ENCODE results near the gene RPRD1B.
"Not testable (repeated sequence)": the region's sequence is repeated elsewhere in the genome, so short reads cannot be mapped to it uniquely, and the experiment has no call there.

RPRD1B gene

GRCh38 chr20:38094373-38094891 lies 60.9 kb downstream of the RPRD1B start:
- Histone ChIP-seq H3K36me3 (ENCODE audit: control insufficient read depth in 2 of 2, insufficient read depth in 2 of 2, low read length in 2 of 2) (peaks cover 9 to 13% of the 10 kb centered on the region in 2 donors), H3K4me1 (ENCODE audit: control insufficient read depth in 2 of 2, insufficient read depth in 2 of 2, low read length in 2 of 2) (peaks cover 6 to 9% of the 10 kb centered on the region in 2 donors), H3K4me3 (ENCODE audit: low read length in 2 of 2) (no peak overlapping the region), H3K27ac (ENCODE audit: low read depth in 2 of 2, low read length in 2 of 2) (peak overlapping the region; percentile 26 to 31), H3K9me3 (ENCODE audit: control insufficient read depth in 2 of 2, low read length in 2 of 2) (no peaks in the 10 kb centered on the region), H3K27me3 (ENCODE audit: control insufficient read depth in 2 of 2, insufficient read depth in 2 of 2, low read length in 2 of 2) (no peaks in the 10 kb centered on the region), H3K9ac (ENCODE audit: low read depth in 1 of 2, low read length in 2 of 2) (no peak overlapping the region)

- Histone ChIP-seq H3K27ac (ENCODE audit: low read depth in 2 of 2, low read length in 2 of 2) (peak overlapping the region; percentile 26 to 31), H3K27me3 (ENCODE audit: control insufficient read depth in 2 of 2, insufficient read depth in 2 of 2, low read length in 2 of 2) (no peaks in the 10 kb centered on the region), H3K9ac (ENCODE audit: low read depth in 1 of 2, low read length in 2 of 2) (no peak overlapping the region), H3K36me3 (ENCODE audit: control insufficient read depth in 2 of 2, insufficient read depth in 2 of 2, low read length in 2 of 2) (peaks cover 6 to 7% of the 10 kb centered on the region in 2 donors), H3K4me1 (ENCODE audit: control insufficient read depth in 2 of 2, insufficient read depth in 2 of 2, low read length in 2 of 2) (peaks cover 6 to 9% of the 10 kb centered on the region in 2 donors), H3K4me3 (ENCODE audit: low read length in 2 of 2) (no peak overlapping the region), H3K9me3 (ENCODE audit: control insufficient read depth in 2 of 2, low read length in 2 of 2) (no peaks in the 10 kb centered on the region)
These were observed 61.6 kb downstream of the RPRD1B start for GRCh38 chr20:38095017-38095686.

DNA sequence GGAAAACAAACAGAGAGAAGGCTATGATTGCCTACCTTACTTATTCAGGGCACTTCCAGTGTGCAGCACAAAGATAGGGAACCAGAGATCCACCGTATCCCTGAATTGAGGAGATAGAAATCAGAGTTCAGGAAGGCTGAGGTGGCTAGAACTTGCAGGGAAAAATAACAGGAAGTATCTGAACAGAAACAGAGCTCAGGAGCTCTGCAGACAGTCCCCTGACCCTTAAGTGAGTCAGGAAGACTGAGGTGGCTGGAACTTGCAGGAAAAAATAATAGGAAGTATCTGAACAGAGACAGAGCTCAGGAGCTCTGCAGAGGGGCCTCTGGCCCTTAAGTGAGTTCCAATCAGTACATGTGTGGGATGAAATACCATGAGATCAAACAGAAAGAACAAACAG lies 65.4 kb downstream of the RPRD1B start:
- Histone ChIP-seq H3K4me1 (ENCODE audit: control insufficient read depth in 2 of 2, insufficient read depth in 2 of 2, low read length in 2 of 2) (peaks cover 6 to 9% of the 10 kb centered on the region in 2 donors), H3K27ac (ENCODE audit: low read depth in 2 of 2, low read length in 2 of 2) (no peak overlapping the region), H3K9me3 (ENCODE audit: control insufficient read depth in 2 of 2, low read length in 2 of 2) (no peaks in the 10 kb centered on the region), H3K36me3 (ENCODE audit: control insufficient read depth in 2 of 2, insufficient read depth in 2 of 2, low read length in 2 of 2) (no peaks in the 10 kb centered on the region), H3K9ac (ENCODE audit: low read depth in 1 of 2, low read length in 2 of 2) (no peak overlapping the region), H3K27me3 (ENCODE audit: control insufficient read depth in 2 of 2, insufficient read depth in 2 of 2, low read length in 2 of 2) (no peaks in the 10 kb centered on the region), H3K4me3 (ENCODE audit: low read length in 2 of 2) (no peak overlapping the region)

DNA sequence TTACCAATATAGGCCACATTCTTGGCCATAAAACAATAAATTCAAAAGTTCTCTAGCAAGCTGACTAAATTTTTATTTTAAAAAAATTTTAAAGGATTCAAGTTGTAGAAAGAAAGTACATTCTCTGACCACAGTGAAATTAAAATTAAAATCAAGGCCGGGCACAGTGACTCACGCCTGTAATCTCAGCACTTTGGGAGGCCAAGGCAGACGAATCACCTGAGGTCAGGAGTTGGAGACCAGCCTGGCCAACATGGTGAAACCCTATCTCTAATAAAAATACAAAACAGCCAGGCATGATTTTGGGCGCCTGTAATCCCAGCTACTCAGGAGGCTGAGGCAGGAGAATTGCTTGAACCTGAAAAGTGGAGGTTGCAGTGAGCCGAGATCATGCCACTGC lies 68.7 kb downstream of the RPRD1B start:
- not testable (repeated sequence) for H3K4me3 ChIP-seq (ENCODE audit: low read length in 2 of 2); H3K9ac ChIP-seq (ENCODE audit: low read depth in 1 of 2, low read length in 2 of 2); H3K4me1 ChIP-seq (ENCODE audit: control insufficient read depth in 2 of 2, insufficient read depth in 2 of 2, low read length in 2 of 2); H3K27ac ChIP-seq (ENCODE audit: low read depth in 2 of 2, low read length in 2 of 2); H3K27me3 ChIP-seq (ENCODE audit: control insufficient read depth in 2 of 2, insufficient read depth in 2 of 2, low read length in 2 of 2); H3K36me3 ChIP-seq (ENCODE audit: control insufficient read depth in 2 of 2, insufficient read depth in 2 of 2, low read length in 2 of 2); H3K9me3 ChIP-seq (ENCODE audit: control insufficient read depth in 2 of 2, low read length in 2 of 2)

DNA sequence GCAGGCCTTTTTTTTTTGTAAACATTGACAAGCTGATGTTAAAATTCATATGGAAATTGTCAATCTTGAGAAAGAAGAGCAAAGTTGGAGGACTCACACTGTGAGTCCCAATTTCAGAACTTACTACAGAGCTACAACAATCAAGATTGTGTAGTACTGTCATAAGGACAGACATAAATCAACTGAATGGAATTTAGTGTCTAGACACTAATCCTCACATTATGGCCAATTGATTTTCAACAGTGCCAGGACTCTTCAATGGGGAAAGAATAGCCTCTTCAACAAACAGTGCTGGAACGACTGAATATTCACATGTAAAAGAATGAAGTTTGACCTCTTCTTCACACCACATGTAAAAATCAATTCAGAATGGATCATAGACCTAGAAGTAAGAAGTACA lies 70.7 kb downstream of the RPRD1B start:
- no peaks in the 10 kb centered on the region for H3K27me3 ChIP-seq (ENCODE audit: control insufficient read depth in 2 of 2, insufficient read depth in 2 of 2, low read length in 2 of 2)
- no peak overlapping the region for H3K27ac ChIP-seq (ENCODE audit: low read depth in 2 of 2, low read length in 2 of 2)
- H3K9me3 ChIP-seq (ENCODE audit: control insufficient read depth in 2 of 2, low read length in 2 of 2), result no peaks in the 10 kb centered on the region
- H3K4me1 ChIP-seq (ENCODE audit: control insufficient read depth in 2 of 2, insufficient read depth in 2 of 2, low read length in 2 of 2), result peaks cover under 1% of the 10 kb centered on the region in 2 donors
- H3K4me3 ChIP-seq (ENCODE audit: low read length in 2 of 2), result no peak overlapping the region
- H3K9ac ChIP-seq (ENCODE audit: low read depth in 1 of 2, low read length in 2 of 2), result no peak overlapping the region
- H3K36me3 ChIP-seq (ENCODE audit: control insufficient read depth in 2 of 2, insufficient read depth in 2 of 2, low read length in 2 of 2), result no peaks in the 10 kb centered on the region

- H3K36me3 ChIP-seq (ENCODE audit: control insufficient read depth in 2 of 2, insufficient read depth in 2 of 2, low read length in 2 of 2), result no peaks in the 10 kb centered on the region
- H3K4me3 ChIP-seq (ENCODE audit: low read length in 2 of 2), result no peak overlapping the region
- no peak overlapping the region for H3K9ac ChIP-seq (ENCODE audit: low read depth in 1 of 2, low read length in 2 of 2)
- H3K27ac ChIP-seq (ENCODE audit: low read depth in 2 of 2, low read length in 2 of 2), result no peak overlapping the region
- peaks cover 0 to 5% of the 10 kb centered on the region in 2 donors for H3K27me3 ChIP-seq (ENCODE audit: control insufficient read depth in 2 of 2, insufficient read depth in 2 of 2, low read length in 2 of 2)
- no peaks in the 10 kb centered on the region for H3K9me3 ChIP-seq (ENCODE audit: control insufficient read depth in 2 of 2, low read length in 2 of 2)
- peaks cover 15 to 18% of the 10 kb centered on the region in 2 donors for H3K4me1 ChIP-seq (ENCODE audit: control insufficient read depth in 2 of 2, insufficient read depth in 2 of 2, low read length in 2 of 2)
These were observed 72.9 kb downstream of the RPRD1B start for GRCh38 chr20:38106461-38106860.

GRCh38 chr20:38107386-38107785 lies 73.8 kb downstream of the RPRD1B start:
- H3K36me3 ChIP-seq (ENCODE audit: control insufficient read depth in 2 of 2, insufficient read depth in 2 of 2, low read length in 2 of 2); H3K9ac ChIP-seq (ENCODE audit: low read depth in 1 of 2, low read length in 2 of 2); H3K27ac ChIP-seq (ENCODE audit: low read depth in 2 of 2, low read length in 2 of 2); H3K4me3 ChIP-seq (ENCODE audit: low read length in 2 of 2); H3K9me3 ChIP-seq (ENCODE audit: control insufficient read depth in 2 of 2, low read length in 2 of 2); H3K27me3 ChIP-seq (ENCODE audit: control insufficient read depth in 2 of 2, insufficient read depth in 2 of 2, low read length in 2 of 2): not testable (repeated sequence)
- H3K4me1 ChIP-seq (ENCODE audit: control insufficient read depth in 2 of 2, insufficient read depth in 2 of 2, low read length in 2 of 2), result peaks cover 15 to 18% of the 10 kb centered on the region in 2 donors

DNA sequence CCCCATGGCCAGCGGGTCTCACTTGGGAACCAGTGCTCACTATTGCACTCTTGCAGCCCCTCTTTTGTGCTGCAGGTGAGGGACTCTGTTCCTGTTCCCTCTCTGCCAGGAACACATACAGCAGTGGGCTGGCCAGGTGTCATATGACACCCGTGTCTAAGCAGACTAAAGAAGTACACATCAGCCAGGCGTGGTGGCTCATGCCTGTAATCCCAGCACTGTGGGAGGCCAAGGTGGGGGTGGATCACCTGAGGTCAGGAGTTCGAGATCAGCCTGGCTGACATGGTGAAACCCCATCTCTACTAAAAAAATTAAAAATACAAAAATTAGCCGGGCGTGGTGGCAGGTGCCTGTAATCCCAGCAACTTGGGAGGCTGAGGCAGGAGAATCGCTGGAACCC lies 74.4 kb downstream of the RPRD1B start:
- H3K36me3 ChIP-seq (ENCODE audit: control insufficient read depth in 2 of 2, insufficient read depth in 2 of 2, low read length in 2 of 2); H3K9ac ChIP-seq (ENCODE audit: low read depth in 1 of 2, low read length in 2 of 2); H3K27ac ChIP-seq (ENCODE audit: low read depth in 2 of 2, low read length in 2 of 2); H3K27me3 ChIP-seq (ENCODE audit: control insufficient read depth in 2 of 2, insufficient read depth in 2 of 2, low read length in 2 of 2); H3K9me3 ChIP-seq (ENCODE audit: control insufficient read depth in 2 of 2, low read length in 2 of 2); H3K4me3 ChIP-seq (ENCODE audit: low read length in 2 of 2): not testable (repeated sequence)
- peaks cover 15 to 18% of the 10 kb centered on the region in 2 donors for H3K4me1 ChIP-seq (ENCODE audit: control insufficient read depth in 2 of 2, insufficient read depth in 2 of 2, low read length in 2 of 2)

DNA sequence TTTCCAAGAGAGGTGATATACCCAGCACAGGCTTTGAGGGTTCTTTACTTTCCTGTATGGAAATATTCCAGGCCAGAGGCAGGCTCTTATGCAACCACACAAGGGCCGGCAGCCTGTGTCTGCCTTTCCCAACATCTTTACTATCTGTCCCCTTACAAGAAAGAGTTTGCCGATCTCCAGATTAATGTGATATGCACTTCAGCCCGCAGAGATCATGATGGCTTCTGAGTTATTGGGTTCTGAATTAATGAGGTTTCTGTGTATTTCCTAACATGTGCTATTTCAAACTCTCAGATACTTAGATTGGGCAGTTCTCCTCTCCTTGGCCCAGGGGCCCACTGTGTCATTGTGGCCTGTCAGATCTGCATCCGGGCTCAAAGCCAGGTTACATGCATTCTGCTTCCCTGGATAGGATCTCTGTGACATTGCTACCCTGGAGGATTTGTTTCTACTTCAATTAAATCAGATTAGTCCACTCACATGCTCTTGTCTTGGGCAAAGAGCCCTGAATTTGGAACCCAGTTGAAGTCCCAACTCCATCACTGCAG lies 75.0 kb downstream of the RPRD1B start:
- peak overlapping the region; percentile 48 to 59 for H3K27ac ChIP-seq (ENCODE audit: low read depth in 2 of 2, low read length in 2 of 2)
- no peaks in the 10 kb centered on the region for H3K9me3 ChIP-seq (ENCODE audit: control insufficient read depth in 2 of 2, low read length in 2 of 2)
- no peak overlapping the region for H3K9ac ChIP-seq (ENCODE audit: low read depth in 1 of 2, low read length in 2 of 2)
- no peaks in the 10 kb centered on the region for H3K36me3 ChIP-seq (ENCODE audit: control insufficient read depth in 2 of 2, insufficient read depth in 2 of 2, low read length in 2 of 2)
- peaks cover 15 to 18% of the 10 kb centered on the region in 2 donors for H3K4me1 ChIP-seq (ENCODE audit: control insufficient read depth in 2 of 2, insufficient read depth in 2 of 2, low read length in 2 of 2)
- peaks cover under 1 to 9% of the 10 kb centered on the region in 2 donors for H3K27me3 ChIP-seq (ENCODE audit: control insufficient read depth in 2 of 2, insufficient read depth in 2 of 2, low read length in 2 of 2)
- no peak overlapping the region for H3K4me3 ChIP-seq (ENCODE audit: low read length in 2 of 2)

GRCh38 chr20:38108986-38109541 lies 75.5 kb downstream of the RPRD1B start:
- Histone ChIP-seq H3K4me3 (ENCODE audit: low read length in 2 of 2) (no peak overlapping the region), H3K27me3 (ENCODE audit: control insufficient read depth in 2 of 2, insufficient read depth in 2 of 2, low read length in 2 of 2) (peaks cover 2 to 9% of the 10 kb centered on the region in 2 donors), H3K9ac (ENCODE audit: low read depth in 1 of 2, low read length in 2 of 2) (no peak overlapping the region), H3K4me1 (ENCODE audit: control insufficient read depth in 2 of 2, insufficient read depth in 2 of 2, low read length in 2 of 2) (peaks cover 18% of the 10 kb centered on the region in 2 donors), H3K9me3 (ENCODE audit: control insufficient read depth in 2 of 2, low read length in 2 of 2) (no peaks in the 10 kb centered on the region), H3K36me3 (ENCODE audit: control insufficient read depth in 2 of 2, insufficient read depth in 2 of 2, low read length in 2 of 2) (no peaks in the 10 kb centered on the region), H3K27ac (ENCODE audit: low read depth in 2 of 2, low read length in 2 of 2) (peak overlapping the region; percentile 48 to 59)

Data from mucosa of rectum (tissue), 2 donors.